ENCODE measurements around the gene GNG13.
"Not testable (repeated sequence)": the region's sequence is repeated elsewhere in the genome, so short reads cannot be mapped to it uniquely, and the experiment has no call there.

The GNG13 gene

DNA sequence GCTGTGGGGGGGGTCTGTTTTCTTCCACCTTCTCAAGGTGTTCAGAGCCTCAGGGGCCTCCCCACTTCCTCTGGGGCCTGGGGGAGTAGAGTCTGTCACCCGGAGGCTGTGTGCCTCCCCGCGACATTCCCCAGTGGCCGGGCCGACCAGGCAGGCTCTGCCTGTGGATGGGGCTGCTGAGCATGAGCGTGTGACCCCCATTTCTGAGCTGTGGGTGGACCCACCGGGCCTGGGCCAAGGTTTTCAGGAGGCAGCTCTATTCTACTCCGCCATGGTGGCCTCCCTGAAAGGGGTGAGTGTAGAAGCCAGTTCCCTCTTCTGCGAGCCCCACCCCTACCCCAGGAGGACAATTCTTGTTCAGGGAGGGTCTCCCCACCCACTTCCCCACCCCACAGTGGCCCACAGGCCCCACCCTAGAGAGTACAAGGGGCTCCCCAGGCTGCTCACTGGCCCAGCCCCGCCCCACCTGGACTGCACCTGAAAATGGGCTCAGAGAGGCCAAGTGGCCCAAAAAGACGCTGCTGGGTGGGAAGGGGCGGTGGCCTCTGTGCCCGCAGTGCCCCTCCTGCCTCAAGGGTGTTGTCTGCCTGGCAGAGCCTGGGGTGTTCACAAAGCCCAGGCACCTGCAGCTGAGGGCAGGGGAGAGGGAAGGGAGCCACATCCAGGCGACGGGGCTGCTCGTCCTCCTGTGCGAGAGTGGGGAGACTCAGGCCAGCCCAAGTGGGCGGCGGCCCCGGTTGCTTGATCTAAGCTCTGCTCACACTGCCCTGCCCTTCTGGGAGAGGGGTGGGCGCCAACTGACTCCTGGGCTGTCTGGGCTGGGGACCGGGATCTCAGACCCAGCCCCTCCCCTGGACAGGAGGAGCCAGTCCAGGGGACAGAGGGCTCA lies 38.7 kb downstream of the GNG13 start:
- DNase-seq (ENCODE audit: low read depth in 2 of 2): no peak

DNA sequence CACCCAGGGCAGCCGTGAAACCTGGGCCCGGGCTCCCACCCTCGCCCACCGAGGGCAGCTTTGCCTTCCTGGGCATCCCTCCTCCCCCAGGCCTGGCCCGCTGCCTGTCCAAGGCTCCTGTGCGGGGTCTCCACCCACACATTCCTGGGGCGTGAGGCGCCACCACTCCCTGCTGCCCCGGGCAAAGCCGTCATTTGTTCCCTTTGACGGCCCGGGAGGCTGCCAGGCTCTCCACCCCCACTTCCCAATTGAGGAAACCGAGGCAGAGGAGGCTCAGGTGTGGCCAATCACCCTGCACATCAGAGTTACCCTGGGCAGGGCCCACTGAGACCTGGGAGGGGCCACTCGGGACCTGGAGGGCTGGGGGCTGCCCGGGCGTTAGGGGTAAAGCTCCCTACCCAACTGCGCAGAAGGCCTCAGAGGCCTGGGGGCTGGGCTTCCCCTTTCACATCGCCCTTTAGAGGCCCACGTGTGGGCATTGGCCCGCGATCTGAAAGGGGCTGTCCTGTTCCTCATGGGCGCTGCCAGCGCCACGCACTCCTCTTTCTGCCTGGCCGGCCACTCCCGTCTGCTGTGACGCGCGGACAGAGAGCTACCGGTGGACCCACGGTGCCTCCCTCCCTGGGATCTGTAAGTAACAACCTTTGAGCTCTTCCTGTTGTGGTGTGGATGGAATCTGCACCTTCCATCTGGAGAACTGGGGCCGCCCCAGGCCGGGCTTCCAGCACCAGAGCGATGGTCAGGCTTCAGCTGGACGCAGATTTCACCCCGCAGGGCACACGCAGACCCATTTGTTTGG lies 39.8 kb downstream of the GNG13 start, which contains the start of gene MSLN:
Gene MSLN (plus strand): TSS at position 190 of the 799 bp plus-strand sequence. CDS start 1,947 bp downstream, outside the sequence.
- DNase-seq (ENCODE audit: low read depth in 2 of 2): no peak

DNA sequence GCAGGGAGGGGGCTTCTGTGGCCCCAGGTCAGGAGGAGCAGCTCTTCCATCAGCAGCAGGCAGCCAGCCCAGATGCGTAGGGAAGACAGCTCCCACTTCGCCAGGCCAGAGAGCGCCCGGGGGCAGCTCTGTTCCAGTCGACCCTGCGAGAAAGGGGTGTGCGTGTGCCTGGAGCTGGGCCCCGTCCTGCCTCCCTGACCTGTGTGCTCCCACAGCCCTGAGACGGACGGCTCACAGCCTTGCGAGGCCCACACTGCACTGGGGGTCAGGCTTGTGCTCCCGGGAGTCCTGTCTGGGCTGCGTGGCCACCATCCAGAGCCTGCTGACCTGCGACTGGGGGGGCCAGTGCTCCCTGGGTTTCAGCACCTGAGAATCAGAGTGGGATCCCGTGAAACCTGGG lies 40.5 kb downstream of the GNG13 start:
- DNase-seq (ENCODE audit: low read depth in 2 of 2): no peak

DNA sequence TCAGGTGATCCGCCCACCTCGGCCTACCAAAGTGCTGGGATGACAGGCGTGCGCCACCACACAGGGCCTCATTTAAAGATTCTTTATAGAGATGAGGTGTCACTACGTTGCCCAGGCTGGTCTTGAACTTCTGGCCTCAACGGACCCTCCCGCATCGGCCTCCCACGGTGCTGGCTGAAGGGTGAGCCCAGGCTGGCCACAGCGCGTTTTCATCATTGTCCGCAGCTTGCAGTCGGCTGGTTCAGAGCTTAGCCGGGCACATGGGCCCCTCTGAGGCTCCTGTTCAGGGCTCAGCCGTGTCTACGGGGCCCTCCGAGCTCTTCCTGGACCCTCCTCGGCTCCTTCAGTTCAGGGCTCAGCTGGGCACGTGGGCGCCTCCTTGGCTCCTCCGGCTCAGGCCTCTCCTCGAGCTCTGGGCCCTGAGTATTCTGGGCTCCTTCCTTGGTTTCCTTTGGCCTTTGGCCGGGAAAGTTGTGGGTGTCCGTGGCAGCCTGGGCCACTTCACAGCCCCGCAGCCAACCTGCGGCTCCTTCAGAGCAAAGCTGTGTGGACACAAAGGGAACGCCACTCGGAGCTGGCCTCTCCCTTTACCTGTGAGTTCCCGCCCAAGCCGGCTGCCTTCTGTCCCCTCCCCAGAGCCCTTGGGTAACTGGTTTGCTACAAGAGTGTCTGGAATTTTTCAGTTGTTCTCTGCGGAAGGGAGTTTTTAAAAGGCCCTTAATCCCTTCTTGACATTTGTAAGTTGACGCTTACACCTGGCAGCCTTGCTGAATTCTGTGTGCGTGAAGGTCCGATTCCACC lies 41.2 kb downstream of the GNG13 start:
- no peak for DNase-seq (ENCODE audit: low read depth in 2 of 2)

GRCh38 chr16:756428-756827 lies 44.1 kb downstream of the GNG13 start:
- no peak for DNase-seq (ENCODE audit: low read depth in 2 of 2)

DNA sequence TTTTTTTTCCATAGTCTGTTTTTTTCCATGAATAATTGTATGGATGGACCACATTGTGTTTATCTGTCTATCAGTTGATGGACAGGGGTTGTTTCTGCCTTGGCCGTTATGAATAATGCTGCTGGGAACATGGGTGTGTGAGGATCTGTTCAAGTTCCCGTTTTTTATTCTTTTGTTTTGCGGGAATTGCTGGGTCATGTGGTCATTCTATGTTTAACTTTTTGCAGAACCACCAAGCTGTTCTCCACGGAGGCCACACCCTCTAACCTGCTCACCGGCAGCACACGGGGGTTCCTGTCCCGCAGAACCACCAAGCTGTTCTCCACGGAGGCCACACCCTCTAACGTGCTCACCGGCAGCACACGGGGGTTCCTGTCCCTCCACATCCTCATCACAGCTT lies 45.9 kb downstream of the GNG13 start:
- no peak for DNase-seq (ENCODE audit: low read depth in 2 of 2)

DNA sequence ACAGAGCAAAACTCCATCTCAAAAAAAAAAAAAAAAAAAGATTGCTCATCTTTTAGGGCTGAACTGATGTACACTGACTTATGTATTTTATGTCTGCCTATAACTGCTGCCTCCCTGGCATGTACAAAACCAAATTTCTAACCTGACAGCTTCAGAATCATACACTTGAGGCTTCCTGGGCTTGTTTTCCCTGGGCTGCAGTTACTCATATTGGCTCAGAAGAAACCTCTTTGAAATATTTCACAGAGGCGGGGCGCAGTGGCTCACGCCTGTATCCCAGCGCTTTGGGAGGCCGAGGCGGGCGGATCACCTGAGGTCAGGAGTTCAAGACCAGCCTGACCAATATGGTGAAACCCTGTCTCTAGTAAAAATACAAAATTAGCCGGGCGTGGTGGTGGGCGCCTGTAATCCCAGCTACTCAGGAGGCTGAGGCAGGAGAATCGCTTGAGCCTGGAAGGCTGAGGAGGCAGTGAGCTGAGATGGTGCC lies 46.4 kb downstream of the GNG13 start:
- not testable (repeated sequence) for DNase-seq (ENCODE audit: low read depth in 2 of 2)

DNA sequence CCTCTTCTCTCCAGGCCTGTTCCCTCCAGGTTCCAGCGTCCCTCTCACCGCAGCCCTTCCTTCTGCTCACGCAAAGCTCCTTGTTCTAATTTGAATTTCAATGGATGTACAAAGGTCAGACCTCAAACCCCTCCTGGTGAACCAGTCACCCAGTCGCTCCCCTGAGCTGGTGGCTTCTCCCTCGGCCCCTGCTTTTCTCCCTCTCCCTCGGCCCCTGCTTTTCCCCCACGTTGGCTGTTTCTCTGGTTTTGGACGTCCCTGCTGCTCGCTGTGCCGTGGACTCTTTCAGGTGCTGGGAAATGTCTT lies 48.6 kb downstream of the GNG13 start:
- DNase-seq (ENCODE audit: low read depth in 2 of 2): no peak

- DNase-seq (ENCODE audit: low read depth in 2 of 2): no peak
Measured at GRCh38 chr16:751152-752006, 49.2 kb downstream of the GNG13 start.

GRCh38 chr16:750485-750884 lies 50.0 kb downstream of the GNG13 start:
- no peak for DNase-seq (ENCODE audit: low read depth in 2 of 2)

- DNase-seq (ENCODE audit: low read depth in 2 of 2): no peak
Measured at GRCh38 chr16:749010-749409, 51.5 kb downstream of the GNG13 start.

Measured in stimulated activated CD4-positive, alpha-beta T cell treated with anti-CD3 and anti-CD28 coated beads, Interleukin-1b, Interleukin-23, amount 100 ng/mL, for 4 hours (primary cell).